HEK293T (cell line): ENCODE results near the gene CNIH3.
A peak's percentile ranks its signal among the peaks of the same experiment; 100 is the strongest.

Experiments used
- CTCF ChIA-PET: fragments of 350-600 bp; formaldehyde crosslinking; extraction: SDS; loops from one replicate; lab custom pipeline; 2021; ENCODE audit warnings: antibody characterized with exemption, inconsistent platforms; lab: Yijun Ruan, JAX
- POLR2A ChIA-PET: fragments of 350-600 bp; formaldehyde crosslinking; extraction: SDS; loops from one replicate; lab custom pipeline; 2020; ENCODE audit warnings: antibody characterized with exemption, inconsistent platforms; lab: Yijun Ruan, JAX
- DNase-seq: peaks from one replicate; pipeline ENCODE4 v3.0.0; 2012; ENCODE audit warnings: mixed read lengths; ENCODE audit errors: extremely low spot score
- ARNT ChIP-seq: fragments of 450-650 bp; IDR thresholded peaks from 2 replicates; pipeline ENCODE4 v1.6.1; 2017; ENCODE audit warnings: mild to moderate bottlenecking
- BHLHE40 ChIP-seq: fragments of 450-650 bp; IDR thresholded peaks from 2 replicates; pipeline ENCODE4 v1.6.1; 2016; ENCODE audit warnings: mild to moderate bottlenecking, moderate library complexity, borderline replicate concordance
- CTBP1 ChIP-seq: fragments of 450-650 bp; IDR thresholded peaks from 2 replicates; pipeline ENCODE4 v1.6.1; 2016; ENCODE audit warnings: borderline replicate concordance
- ELF4 ChIP-seq: fragments of 450-650 bp; IDR thresholded peaks from 2 replicates; pipeline ENCODE4 v1.6.1; 2017; ENCODE audit warnings: antibody characterized with exemption
- FOXA1 ChIP-seq: fragments of 450-650 bp; IDR thresholded peaks from 2 replicates; pipeline ENCODE4 v1.6.1; 2016; ENCODE audit warnings: mild to moderate bottlenecking
- FOXK2 ChIP-seq: fragments of 450-650 bp; IDR thresholded peaks from 2 replicates; pipeline ENCODE4 v1.6.1; 2016; ENCODE audit warnings: mild to moderate bottlenecking
- FOXM1 ChIP-seq: fragments of 450-650 bp; IDR thresholded peaks from 2 replicates; pipeline ENCODE4 v1.6.1; 2017; ENCODE audit warnings: mild to moderate bottlenecking, borderline replicate concordance
- HDGF ChIP-seq: fragments of 450-650 bp; IDR thresholded peaks from 2 replicates; pipeline ENCODE4 v1.6.1; 2017; ENCODE audit warnings: antibody characterized with exemption, borderline replicate concordance
- L3MBTL2 ChIP-seq: fragments of 450-650 bp; conservative IDR thresholded peaks from 2 replicates; pipeline ENCODE4 v1.6.1; 2016; ENCODE audit warnings: mild to moderate bottlenecking
- LEF1 ChIP-seq: fragments of 450-650 bp; IDR thresholded peaks from 2 replicates; pipeline ENCODE4 v1.6.1; 2017; ENCODE audit warnings: mild to moderate bottlenecking, borderline replicate concordance
- NFRKB ChIP-seq: fragments of 450-650 bp; IDR thresholded peaks from 2 replicates; pipeline ENCODE4 v1.6.1; 2016; ENCODE audit warnings: mild to moderate bottlenecking, moderate library complexity
- SP1 ChIP-seq: fragments of 450-650 bp; IDR thresholded peaks from 2 replicates; pipeline ENCODE4 v1.6.1; 2017
- SUZ12 ChIP-seq: fragments of 450-650 bp; IDR thresholded peaks from 2 replicates; pipeline ENCODE4 v1.6.1; 2016; ENCODE audit warnings: mild to moderate bottlenecking
- TARDBP ChIP-seq: fragments of 450-650 bp; IDR thresholded peaks from 2 replicates; pipeline ENCODE4 v1.6.1; 2016
- ZNF384 ChIP-seq: fragments of 450-650 bp; IDR thresholded peaks from 2 replicates; pipeline ENCODE4 v1.6.1; 2016
- TF ChIP-seq, protein P1 (sequence below): fragments of 450-650 bp; IDR thresholded peaks from 2 replicates; pipeline ENCODE4 v1.6.1; 2016

Gene CNIH3

DNA sequence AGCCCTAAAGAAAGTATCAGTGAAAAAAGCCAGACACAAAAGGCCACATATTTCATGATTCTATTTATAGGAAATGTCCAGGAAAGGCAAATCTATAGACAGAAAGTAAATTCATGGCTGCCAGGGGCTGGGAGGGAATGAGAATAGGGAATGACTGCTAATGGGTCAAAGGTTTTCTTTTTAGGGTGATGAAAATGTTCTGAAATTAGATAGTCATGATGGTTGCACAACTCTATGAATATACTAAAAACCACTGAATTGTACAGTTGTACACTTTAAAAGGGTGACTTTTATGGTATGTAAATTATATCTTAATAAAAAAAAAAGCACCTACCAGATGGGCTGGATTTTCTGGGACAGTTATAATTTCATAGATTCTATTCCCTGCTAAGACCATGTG, 114.8 kb downstream of the CNIH3 start:
- POLR2A ChIA-PET = no interaction called here

DNA sequence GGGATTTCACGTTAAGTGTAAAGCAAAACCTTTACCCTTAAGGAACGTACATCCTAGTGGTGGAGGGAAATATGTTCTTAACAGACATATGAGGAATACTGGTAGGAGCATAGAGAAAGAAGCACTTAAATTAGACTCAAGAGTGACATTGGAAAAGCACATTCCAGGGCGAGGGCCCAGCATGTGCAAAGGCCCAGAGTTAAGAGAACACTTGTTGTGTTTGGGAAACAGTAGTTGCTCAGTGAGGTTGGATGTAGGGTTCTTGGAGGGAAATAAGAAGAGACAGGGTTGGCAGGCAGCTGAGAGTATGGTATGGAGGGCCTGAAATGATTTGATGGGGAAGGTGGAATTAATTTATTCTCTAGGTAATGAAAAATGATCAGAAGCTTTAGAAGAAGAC, 115.5 kb downstream of the CNIH3 start:
- no peak for DNase-seq
- ChIA-PET CTCF (no interaction called here), POLR2A (no interaction called here)
- TF ChIP-seq ELF4 (no peak), L3MBTL2 (no peak), FOXM1 (no peak), BHLHE40 (no peak), ARNT (no peak), LEF1 (no peak), NFRKB (no peak), FOXA1 (no peak), ZNF384 (no peak), CTBP1 (no peak), HDGF (no peak), SP1 (no peak), TARDBP (no peak), SUZ12 (no peak), FOXK2 (no peak)
- TF ChIP-seq, protein P1, sequence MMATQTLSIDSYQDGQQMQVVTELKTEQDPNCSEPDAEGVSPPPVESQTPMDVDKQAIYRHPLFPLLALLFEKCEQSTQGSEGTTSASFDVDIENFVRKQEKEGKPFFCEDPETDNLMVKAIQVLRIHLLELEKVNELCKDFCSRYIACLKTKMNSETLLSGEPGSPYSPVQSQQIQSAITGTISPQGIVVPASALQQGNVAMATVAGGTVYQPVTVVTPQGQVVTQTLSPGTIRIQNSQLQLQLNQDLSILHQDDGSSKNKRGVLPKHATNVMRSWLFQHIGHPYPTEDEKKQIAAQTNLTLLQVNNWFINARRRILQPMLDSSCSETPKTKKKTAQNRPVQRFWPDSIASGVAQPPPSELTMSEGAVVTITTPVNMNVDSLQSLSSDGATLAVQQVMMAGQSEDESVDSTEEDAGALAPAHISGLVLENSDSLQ = no peak

More for the DNA sequence above, 114.8 kb downstream of the CNIH3 start:
- TF ChIP-seq, protein P1 = no peak
- TF ChIP-seq FOXM1 (no peak), LEF1 (no peak), ARNT (no peak), CTBP1 (no peak), SP1 (no peak), ZNF384 (no peak), HDGF (no peak), SUZ12 (no peak), L3MBTL2 (no peak), FOXA1 (no peak)
- no peak for DNase-seq
- CTCF ChIA-PET = no interaction called here

DNA sequence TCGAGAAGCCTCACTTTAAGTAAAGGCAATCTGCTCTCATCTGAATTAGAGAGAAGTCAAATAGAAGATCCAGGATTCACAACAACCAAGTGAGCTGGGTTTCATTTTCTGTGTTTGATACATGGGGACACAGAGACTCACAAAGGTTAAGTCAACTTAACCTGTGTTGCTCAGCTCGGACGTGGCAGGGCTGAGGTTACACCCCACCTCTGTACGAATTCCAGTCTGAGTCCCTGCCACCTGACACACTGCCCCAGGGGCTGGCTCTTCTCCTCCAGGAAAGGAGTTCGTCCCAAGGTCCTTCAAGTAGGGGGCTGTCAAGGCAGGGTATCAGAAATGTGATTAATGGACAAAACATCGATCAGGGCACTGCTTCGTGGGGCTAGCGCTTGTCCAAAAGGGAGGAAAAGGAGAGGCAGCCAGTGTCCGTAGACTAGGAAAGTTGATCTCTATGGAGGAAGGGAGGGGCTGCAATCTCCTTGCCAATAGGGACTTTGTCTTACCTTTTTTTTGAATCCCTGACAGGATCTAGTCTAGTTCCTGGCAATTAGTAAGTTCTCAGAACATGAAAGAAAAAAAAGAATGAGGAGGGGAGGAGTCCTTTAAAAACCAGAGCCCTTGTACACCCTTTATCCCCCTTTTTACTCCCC, 116.4 kb downstream of the CNIH3 start:
- ChIA-PET POLR2A (no interaction called here), CTCF (no interaction called here)
- TF ChIP-seq CTBP1 = no peak
- no peak for TF ChIP-seq SUZ12
- TF ChIP-seq ARNT = no peak
- DNase-seq = no peak

DNA sequence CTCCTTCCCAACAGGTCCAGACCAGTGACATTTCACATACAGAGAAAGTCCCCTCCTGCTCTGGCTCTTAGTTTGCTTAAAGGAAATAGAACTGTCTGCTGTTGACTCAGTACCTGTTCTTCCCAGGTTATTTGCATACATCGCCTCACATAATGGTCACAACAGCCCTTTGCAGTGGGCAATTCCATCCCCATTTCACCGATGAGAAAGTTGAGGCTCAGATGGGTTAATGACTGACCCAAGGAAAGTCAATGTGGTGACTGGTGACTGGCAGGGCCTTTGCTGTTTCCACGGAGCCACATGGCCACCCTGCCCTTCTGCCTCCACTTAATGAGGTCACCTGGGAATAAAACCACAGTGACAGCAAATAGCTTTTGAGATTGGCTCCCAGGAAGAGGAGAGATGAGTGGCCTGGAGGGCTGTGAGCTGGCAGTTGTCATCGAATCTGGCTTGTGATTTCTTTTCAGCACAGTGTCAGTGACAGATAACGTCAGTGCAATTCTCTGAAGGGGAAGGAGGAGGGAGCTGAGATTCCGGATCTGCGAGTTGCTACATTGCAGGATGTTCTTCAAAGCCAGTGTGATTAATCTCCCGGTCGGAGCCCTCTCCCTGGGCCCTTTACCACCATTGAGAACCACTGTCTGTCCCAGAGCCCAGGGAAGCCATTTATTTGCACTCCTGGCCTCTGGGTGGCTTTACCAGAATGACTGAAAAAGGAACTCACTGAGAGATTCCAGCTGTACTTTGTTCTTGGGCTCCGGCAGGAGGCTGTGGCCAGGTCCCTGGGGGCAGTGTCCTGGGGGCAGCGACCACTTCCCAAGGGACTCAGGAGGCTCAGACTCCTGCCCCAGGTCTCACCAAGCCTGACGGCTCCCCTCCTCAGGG, 117.2 kb downstream of the CNIH3 start:
- ChIA-PET CTCF (no interaction called here), POLR2A (no interaction called here)
- no peak for DNase-seq
- TF ChIP-seq BHLHE40 (no peak), CTBP1 (no peak), FOXM1 (no peak), SUZ12 (no peak), SP1 (no peak), HDGF (no peak), ELF4 (no peak), FOXK2 (no peak)

DNA sequence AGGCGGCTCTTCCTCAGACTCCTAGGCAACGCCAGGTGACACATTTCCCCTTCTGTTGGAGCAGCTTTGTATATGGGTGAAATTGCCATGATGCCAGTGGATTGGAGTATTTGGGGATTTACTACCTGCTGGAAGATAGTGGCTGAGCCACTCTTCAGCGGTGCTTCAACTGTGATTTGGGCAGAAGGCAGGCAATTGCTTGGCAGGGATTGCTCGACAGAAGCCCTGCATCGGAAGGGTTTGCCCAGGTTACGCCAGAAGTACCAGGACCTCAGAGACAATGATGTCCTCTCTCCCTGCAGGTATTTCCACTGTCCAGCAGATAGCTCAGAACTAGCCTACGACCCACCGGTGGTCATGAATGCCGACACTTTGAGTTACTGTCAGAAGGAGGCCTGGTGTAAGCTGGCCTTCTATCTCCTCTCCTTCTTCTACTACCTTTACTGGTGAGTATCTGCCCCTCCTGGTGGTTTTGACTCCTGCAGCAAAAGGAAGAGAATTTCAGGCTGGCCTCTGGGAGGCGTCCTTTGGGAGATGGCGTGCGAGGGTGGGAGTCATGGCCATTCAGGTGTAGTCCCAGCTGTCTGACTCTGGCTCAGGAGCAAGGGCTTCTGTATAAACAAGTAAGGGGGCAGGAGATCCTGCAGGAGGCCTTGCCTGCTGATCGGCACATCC, 118.3 kb downstream of the CNIH3 start:
- peak; percentile 56 for DNase-seq
- POLR2A ChIA-PET = no interaction called here
- CTCF ChIA-PET = no interaction called here
- TF ChIP-seq, protein P1 = no peak
- TF ChIP-seq FOXM1 = no peak
- no peak for TF ChIP-seq ZNF384
- TF ChIP-seq SUZ12 = no peak
- no peak for TF ChIP-seq TARDBP
- no peak for TF ChIP-seq NFRKB
- TF ChIP-seq SP1 = no peak
- TF ChIP-seq FOXK2 = no peak

DNA sequence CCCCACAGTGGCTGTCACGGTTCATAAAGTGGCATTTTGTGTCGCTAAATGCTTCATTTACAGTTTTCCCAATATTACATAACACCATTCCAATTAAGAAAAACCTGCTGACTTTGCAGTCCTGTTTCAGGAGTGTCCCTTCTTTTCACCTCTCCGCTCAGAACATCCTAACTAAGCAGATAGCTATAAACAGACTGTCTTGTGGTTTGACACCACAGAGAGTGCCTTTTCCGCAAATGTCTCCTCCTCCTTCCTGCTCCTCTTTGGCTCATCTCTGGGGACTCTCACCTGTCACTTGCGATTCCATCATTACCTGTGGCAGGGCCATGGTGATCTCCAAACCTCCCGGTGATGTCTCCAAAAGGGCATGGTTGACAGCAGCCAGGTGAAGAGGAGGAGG, 119.0 kb downstream of the CNIH3 start:
- CTCF ChIA-PET = interaction anchor here (0.6 kb wide), 1 partner anchor 613 kb away, joined by 5 read pairs; no protein-coding TSS in a partner anchor
- TF ChIP-seq NFRKB = no peak
- no peak for TF ChIP-seq ELF4
- no peak for TF ChIP-seq ZNF384
- TF ChIP-seq, protein P1 = no peak
- TF ChIP-seq L3MBTL2 = no peak
- no peak for TF ChIP-seq SP1
- no peak for TF ChIP-seq BHLHE40
- TF ChIP-seq TARDBP = no peak
- no peak for TF ChIP-seq FOXK2
- TF ChIP-seq SUZ12 = no peak
- TF ChIP-seq FOXA1 = no peak
- TF ChIP-seq FOXM1 = no peak
- no peak for TF ChIP-seq ARNT
- no peak for TF ChIP-seq HDGF
- TF ChIP-seq CTBP1 = no peak
- TF ChIP-seq LEF1 = no peak
- POLR2A ChIA-PET = no interaction called here

More for the DNA sequence above, 119.0 kb downstream of the CNIH3 start:
- no peak for DNase-seq
